Caco-2 (cell line): ENCODE measurements around the gene FAM180A. TPM values are rescaled to one million over a fixed set of nuclear protein-coding genes. Genes with fewer than 3 reads are reported as not detected.

Experiments
- BruUV-seq: library from RNA; stranded (reverse); fragments of 400-500 nt; replicated peaks from 2 replicates; lab custom pipeline; 2021; lab: Mats Ljungman, UMichigan
- CTCF ChIA-PET: fragments of 300-600 bp; sonication (Branson Sonifier 250); formaldehyde crosslinking; loops from one replicate; lab custom pipeline; 2022; ENCODE audit warnings: antibody characterized with exemption; lab: Charles Lee
- POLR2A ChIA-PET: fragments of 300-600 bp; sonication (Branson Sonifier 250); formaldehyde crosslinking; loops from one replicate; lab custom pipeline; 2022; ENCODE audit warnings: antibody characterized with exemption; lab: Charles Lee
- DNase-seq, 2 experiments: peaks; one replicate each; pipeline versions ENCODE4 v3.0.0 to v3.0.0-alpha.2; 2020 to 2022
- H3K27me3 ChIP-seq: replicated peaks from 2 replicates; pipeline ENCODE4 v1.6.0; 2011; ENCODE audit warnings: low read length; ENCODE audit not compliant: control insufficient read depth, insufficient read depth
- H3K36me3 ChIP-seq: 2 replicates; pipeline ENCODE4 v1.5.1; 2011; ENCODE audit warnings: low read length; ENCODE audit not compliant: control insufficient read depth, insufficient read depth
- H3K4me1 ChIP-seq: fragments of 250-450 bp; sonication (Bioruptor Pico); 2 replicates; pipeline ENCODE4 v1.5.1; 2020; ENCODE audit warnings: mild to moderate bottlenecking
- H3K4me3 ChIP-seq: 2 replicates; pipeline ENCODE4 v1.5.1; 2011; ENCODE audit warnings: low read depth, mild to moderate bottlenecking, control low read depth, low read length
- H3K9me3 ChIP-seq: fragments of 250-450 bp; sonication (Bioruptor Pico); 2 replicates; pipeline ENCODE4 v1.5.1; 2020; ENCODE audit warnings: mild to moderate bottlenecking, moderate library complexity
- H3K27ac Mint-ChIP-seq: one replicate; pipeline ENCODE4 v1.8.0; 2022; ENCODE audit warnings: mixed read lengths; ENCODE audit not compliant: unreplicated experiment
- H3K27me3 Mint-ChIP-seq: one replicate; pipeline ENCODE4 v1.8.0; 2022; ENCODE audit warnings: mixed read lengths; ENCODE audit not compliant: insufficient read depth, unreplicated experiment
- H3K36me3 Mint-ChIP-seq: one replicate; pipeline ENCODE4 v1.8.0; 2022; ENCODE audit warnings: mild to moderate bottlenecking, mixed read lengths; ENCODE audit not compliant: insufficient read depth, unreplicated experiment
- H3K4me1 Mint-ChIP-seq: one replicate; pipeline ENCODE4 v1.8.0; 2022; ENCODE audit warnings: low read depth, mixed read lengths; ENCODE audit not compliant: unreplicated experiment
- H3K4me3 Mint-ChIP-seq: one replicate; pipeline ENCODE4 v1.8.0; 2022; ENCODE audit warnings: mild to moderate bottlenecking, moderate library complexity, mixed read lengths; ENCODE audit not compliant: unreplicated experiment
- H3K9me3 Mint-ChIP-seq: one replicate; pipeline ENCODE4 v1.8.0; 2022; ENCODE audit warnings: mixed read lengths; ENCODE audit not compliant: unreplicated experiment
- intact Hi-C: fragments of 100-400 bp; cut with micrococcal nuclease; formaldehyde crosslinking; loops from one replicate; pipeline ENCODE4 v1.10.0; 2022; ENCODE audit not compliant: unreplicated experiment
- total RNA-seq: library from RNA; stranded (reverse); gene quantifications from 2 replicates; pipeline ENCODE4 v1.2.3, GENCODE V29; 2022
- TF ChIP-seq, protein P1 (sequence below), 2 experiments: fragments of 200-600 bp in 1 of 2; IDR thresholded peaks; 1 replicate in 1 of 2; 2 replicates in 1 of 2; pipeline versions ENCODE4 v1.5.1 to v1.8.0; 2011 to 2022; ENCODE audit warnings: antibody characterized with exemption in 1 of 2, control low read depth in 1 of 2, inconsistent platforms in 1 of 2, low read depth in 1 of 2, low read length in 1 of 2, mild to moderate bottlenecking in 1 of 2, moderate library complexity in 1 of 2; ENCODE audit not compliant: insufficient read depth in 1 of 2, severe bottlenecking in 1 of 2, unreplicated experiment in 1 of 2

FAM180A gene
- total RNA-seq, 1 experiment from 2014 or later, result not detected

DNA sequence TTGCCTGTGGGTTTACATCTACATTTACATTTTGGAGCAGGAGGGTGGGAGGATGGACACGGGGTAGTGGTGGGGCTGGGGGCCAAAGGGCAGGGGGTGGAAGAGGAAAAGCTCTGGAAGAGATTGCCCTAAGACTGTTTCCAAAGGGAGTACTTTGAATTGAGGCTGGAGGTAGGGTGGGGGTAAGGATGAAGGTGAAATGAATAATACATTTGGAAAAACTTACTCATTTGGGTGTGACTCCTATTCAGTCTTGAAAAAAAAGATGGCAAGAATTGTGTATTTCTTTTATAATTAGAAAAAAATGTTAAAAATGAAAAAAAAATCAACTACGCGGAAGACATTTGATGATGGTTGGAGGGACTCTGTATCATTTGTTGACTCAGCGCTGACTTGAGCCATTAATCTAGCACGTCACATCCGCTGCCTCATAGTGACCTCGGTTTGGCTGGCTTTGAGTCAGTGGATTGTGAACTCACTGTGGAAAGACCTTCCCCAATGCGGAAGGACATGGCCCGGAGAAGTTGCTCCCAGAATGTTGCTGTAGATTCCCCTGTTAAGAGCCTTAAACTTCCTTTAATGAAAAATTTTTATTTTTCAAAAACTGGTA, 2.8 kb downstream of the FAM180A start:
- Mint-ChIP-seq H3K9me3 (no peaks in the 10 kb centered on the region), H3K4me1 (no peaks in the 10 kb centered on the region), H3K27ac (no peak overlapping the region), H3K4me3 (no peak overlapping the region), H3K36me3 (no peaks in the 10 kb centered on the region), H3K27me3 (no peaks in the 10 kb centered on the region)
- Histone ChIP-seq H3K36me3 (no peaks in the 10 kb centered on the region), H3K4me3 (no peak overlapping the region), H3K27me3 (no peaks in the 10 kb centered on the region), H3K9me3 (no peaks in the 10 kb centered on the region), H3K4me1 (peaks cover 3% of the 10 kb centered on the region; the same call in 1 of the 2 replicates)
- ChIA-PET CTCF (no interaction called here), POLR2A (no interaction called here)
- no TSS peak for BruUV-seq
- DNase-seq, result no peak
- intact Hi-C loops, result loop anchor here (2.0 kb wide), 1 partner anchor 73 kb away; no protein-coding TSS in a partner anchor
- TF ChIP-seq, protein P1, sequence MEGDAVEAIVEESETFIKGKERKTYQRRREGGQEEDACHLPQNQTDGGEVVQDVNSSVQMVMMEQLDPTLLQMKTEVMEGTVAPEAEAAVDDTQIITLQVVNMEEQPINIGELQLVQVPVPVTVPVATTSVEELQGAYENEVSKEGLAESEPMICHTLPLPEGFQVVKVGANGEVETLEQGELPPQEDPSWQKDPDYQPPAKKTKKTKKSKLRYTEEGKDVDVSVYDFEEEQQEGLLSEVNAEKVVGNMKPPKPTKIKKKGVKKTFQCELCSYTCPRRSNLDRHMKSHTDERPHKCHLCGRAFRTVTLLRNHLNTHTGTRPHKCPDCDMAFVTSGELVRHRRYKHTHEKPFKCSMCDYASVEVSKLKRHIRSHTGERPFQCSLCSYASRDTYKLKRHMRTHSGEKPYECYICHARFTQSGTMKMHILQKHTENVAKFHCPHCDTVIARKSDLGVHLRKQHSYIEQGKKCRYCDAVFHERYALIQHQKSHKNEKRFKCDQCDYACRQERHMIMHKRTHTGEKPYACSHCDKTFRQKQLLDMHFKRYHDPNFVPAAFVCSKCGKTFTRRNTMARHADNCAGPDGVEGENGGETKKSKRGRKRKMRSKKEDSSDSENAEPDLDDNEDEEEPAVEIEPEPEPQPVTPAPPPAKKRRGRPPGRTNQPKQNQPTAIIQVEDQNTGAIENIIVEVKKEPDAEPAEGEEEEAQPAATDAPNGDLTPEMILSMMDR (IDR thresholded peaks at IDR 0.05; ENCODE audit: insufficient read depth in 1 of 2, low read depth in 1 of 2, low read length in 1 of 2, severe bottlenecking in 1 of 2, unreplicated experiment in 1 of 2), result no peak

DNA sequence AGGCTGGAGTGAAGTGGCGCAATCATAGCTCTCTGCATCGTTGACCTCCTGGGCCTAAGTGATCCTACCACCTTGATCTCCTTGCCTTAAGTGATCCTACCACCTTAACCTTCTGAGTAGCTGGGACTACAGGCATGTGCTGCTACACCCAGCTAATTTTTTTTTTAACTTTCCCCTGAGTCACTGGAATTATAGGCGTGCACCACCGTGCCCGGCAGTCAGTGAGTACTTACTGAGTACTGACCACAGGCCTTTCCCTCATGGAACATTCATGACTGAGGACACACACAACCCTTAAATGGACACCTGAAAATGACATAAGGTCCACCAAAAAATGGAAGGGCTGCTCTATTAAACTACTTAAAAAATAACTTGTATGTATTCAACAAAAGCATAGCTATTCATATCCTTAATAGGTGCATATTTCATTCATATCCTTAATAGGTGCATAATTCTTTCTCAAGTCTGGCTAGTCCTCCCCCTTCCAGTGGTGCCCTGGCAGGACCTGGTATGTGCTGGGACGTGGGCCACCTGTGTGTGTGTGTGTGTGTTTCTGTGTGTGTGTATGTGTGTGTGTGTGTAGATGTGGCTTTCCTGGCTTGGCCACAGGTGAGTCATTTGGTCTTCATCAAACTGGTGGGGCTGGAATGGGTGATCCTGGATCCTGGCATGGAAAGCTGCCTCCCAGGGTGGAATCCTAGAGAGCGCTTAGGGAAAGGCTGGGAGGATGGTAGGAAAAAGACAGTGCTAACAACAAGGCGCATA, 3.5 kb downstream of the FAM180A start:
- no peak overlapping the region for H3K4me3 ChIP-seq
- no peak overlapping the region for H3K27ac Mint-ChIP-seq
- POLR2A ChIA-PET, result no interaction called here
- no peaks in the 10 kb centered on the region for H3K27me3 ChIP-seq
- H3K9me3 ChIP-seq, result no peaks in the 10 kb centered on the region
- TF ChIP-seq, protein P1 (IDR thresholded peaks at IDR 0.05; ENCODE audit: insufficient read depth in 1 of 2, low read depth in 1 of 2, low read length in 1 of 2, severe bottlenecking in 1 of 2, unreplicated experiment in 1 of 2), result no peak
- no peaks in the 10 kb centered on the region for H3K27me3 Mint-ChIP-seq
- no TSS peak for BruUV-seq
- no peak overlapping the region for H3K4me3 Mint-ChIP-seq
- peaks cover 3% of the 10 kb centered on the region; the same call in 1 of the 2 replicates for H3K4me1 ChIP-seq
- no peaks in the 10 kb centered on the region for H3K36me3 Mint-ChIP-seq
- CTCF ChIA-PET, result interaction anchor here (0.6 to 1.5 kb wide), 2 partner anchors 28 to 330 kb away, joined by 3 to 4 read pairs; no protein-coding TSS in a partner anchor
- no peaks in the 10 kb centered on the region for H3K36me3 ChIP-seq
- no peaks in the 10 kb centered on the region for H3K9me3 Mint-ChIP-seq
- no peaks in the 10 kb centered on the region for H3K4me1 Mint-ChIP-seq
- intact Hi-C loops, result loop anchor here (2.0 kb wide), 1 partner anchor 72 kb away; no protein-coding TSS in a partner anchor
- no peak for DNase-seq

DNA sequence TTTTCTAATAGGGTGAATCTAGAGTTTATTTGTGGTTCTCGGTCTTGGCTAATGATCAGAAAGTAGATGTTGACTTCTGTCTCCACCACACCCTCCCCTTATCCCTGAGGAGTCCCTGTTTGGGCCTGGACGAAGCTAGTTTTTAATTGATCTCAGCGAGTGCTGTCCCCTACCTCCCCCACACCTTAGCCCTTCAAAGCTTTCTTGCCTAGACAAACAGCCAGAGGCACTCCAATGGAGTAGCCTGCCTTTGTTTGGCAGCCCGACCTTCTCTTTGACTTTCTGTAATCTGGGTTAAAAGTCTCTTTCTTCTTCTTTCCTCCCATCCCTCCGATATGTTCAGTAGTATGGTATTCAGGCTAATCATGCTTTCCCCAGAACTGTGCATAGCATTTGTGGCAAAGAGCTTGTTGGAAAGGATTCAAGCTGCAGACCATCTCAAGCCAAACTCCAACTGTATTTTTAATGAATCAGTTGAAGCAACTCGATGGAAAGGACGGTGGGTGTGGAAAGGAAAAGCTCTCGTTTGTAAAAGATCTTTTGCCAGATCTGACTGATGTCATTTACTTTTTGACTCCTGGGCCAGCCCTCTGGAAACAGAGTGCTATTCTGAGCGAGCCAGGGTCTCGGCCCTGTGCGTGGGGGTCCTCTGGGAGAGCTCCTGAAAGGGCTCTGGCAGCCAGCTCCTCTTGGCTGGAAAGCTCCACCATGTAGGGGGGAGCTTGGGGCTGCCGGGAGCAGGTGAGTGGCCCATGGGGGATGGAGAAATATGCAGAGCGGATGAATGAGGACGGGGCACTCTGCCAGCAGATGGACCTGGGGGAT, 4.5 kb downstream of the FAM180A start:
- intact Hi-C loops, result loop anchor here (2.0 kb wide), 1 partner anchor 71 kb away; no protein-coding TSS in a partner anchor
- ChIA-PET POLR2A (interaction anchor here (0.6 kb wide), 1 partner anchor 46 kb away, joined by 3 read pairs; no protein-coding TSS in a partner anchor), CTCF (interaction anchor here (1.5 kb wide), 1 partner anchor 29 kb away, joined by 4 read pairs; no protein-coding TSS in a partner anchor)

More for the DNA sequence above, 4.5 kb downstream of the FAM180A start:
- TF ChIP-seq, protein P1 (IDR thresholded peaks at IDR 0.05; ENCODE audit: insufficient read depth in 1 of 2, low read depth in 1 of 2, low read length in 1 of 2, severe bottlenecking in 1 of 2, unreplicated experiment in 1 of 2), result no peak
- Mint-ChIP-seq H3K9me3 (no peaks in the 10 kb centered on the region), H3K27ac (no peak overlapping the region), H3K27me3 (no peaks in the 10 kb centered on the region), H3K4me3 (no peak overlapping the region), H3K4me1 (no peaks in the 10 kb centered on the region), H3K36me3 (no peaks in the 10 kb centered on the region)
- no peak for DNase-seq
- H3K4me1 ChIP-seq, result peaks cover 3% of the 10 kb centered on the region; the same call in 1 of the 2 replicates
- BruUV-seq, result no TSS peak
- H3K9me3 ChIP-seq, result no peaks in the 10 kb centered on the region
- H3K4me3 ChIP-seq, result no peak overlapping the region
- H3K36me3 ChIP-seq, result no peaks in the 10 kb centered on the region
- H3K27me3 ChIP-seq, result no peaks in the 10 kb centered on the region
